HepG2 (cell line): ENCODE data around the gene CHST6. TPM values are rescaled to one million over a fixed set of nuclear protein-coding genes. Genes with fewer than 3 reads are reported as not detected.
A peak's percentile ranks its signal among the peaks of the same experiment; 100 is the strongest.

ENCODE experiments used
- CEBPZ ChIP-seq: IDR thresholded peaks from 2 replicates; pipeline ENCODE4 v1.6.1; 2012; ENCODE audit warnings: low read length, improper control_type of control experiment
- NFKBIZ ChIP-seq: IDR thresholded peaks from 2 replicates; pipeline ENCODE4 v1.6.1; 2018; ENCODE audit warnings: missing genetic modification reagents, missing compliant biosample characterization
- PRPF4 ChIP-seq: fragments of 200-400 bp; formaldehyde crosslinking; IDR thresholded peaks from 2 replicates; pipeline ENCODE4 v1.6.1; 2016; ENCODE audit warnings: low read length, low read depth; ENCODE audit not compliant: poor library complexity, severe bottlenecking
- ZNF18 ChIP-seq: sonication (generic); formaldehyde crosslinking; IDR thresholded peaks from 2 replicates; pipeline ENCODE4 v1.8.0; 2022; ENCODE audit warnings: mild to moderate bottlenecking, missing genetic modification reagents; ENCODE audit not compliant: insufficient replicate concordance
- ZNF24 ChIP-seq: fragments of 450-650 bp; IDR thresholded peaks from 2 replicates; pipeline ENCODE4 v1.6.1; 2017; ENCODE audit warnings: antibody characterized with exemption, mild to moderate bottlenecking
- ZNF34 ChIP-seq: sonication (generic); formaldehyde crosslinking; IDR thresholded peaks from 2 replicates; pipeline ENCODE4 v1.4.0; 2020; ENCODE audit warnings: mild to moderate bottlenecking, missing genetic modification reagents, borderline replicate concordance
- ZNF557 ChIP-seq: sonication (generic); formaldehyde crosslinking; IDR thresholded peaks from 2 replicates; pipeline ENCODE4 v1.4.0; 2020; ENCODE audit warnings: missing genetic modification reagents
- ZNF646 ChIP-seq: sonication (generic); formaldehyde crosslinking; IDR thresholded peaks from 2 replicates; pipeline ENCODE4 v1.9.0; 2021; ENCODE audit warnings: mild to moderate bottlenecking, missing genetic modification reagents
- ZNF891 ChIP-seq: sonication (generic); formaldehyde crosslinking; IDR thresholded peaks from 2 replicates; pipeline ENCODE4 v1.5.0; 2020; ENCODE audit warnings: mild to moderate bottlenecking, missing genetic modification reagents
- polyA plus RNA-seq, 8 experiments: library from polyadenylated mRNA; depleted of rRNA in 3 of 8; stranded (reverse) in 7 of 8; unstranded in 1 of 8; fragments of >200 nt; fragmentation: Illumina TruSeq in 4 of 8; extraction: Trizol in 4 of 8; gene quantifications; 2 replicates each; pipeline versions ENCODE4 v1.2.1 to v1.2.3, GENCODE V29; 2011 to 2016; ENCODE audit warnings: low read depth in 4 of 8, missing spikeins in 1 of 8, mixed read lengths in 1 of 8; ENCODE audit not compliant: insufficient read depth in 1 of 8
- total RNA-seq, 5 experiments: library from RNA; depleted of rRNA; stranded (reverse); fragments of >200 nt; fragmentation: Illumina TruSeq; extraction: Trizol; gene quantifications; 2 replicates each; pipeline ENCODE4 v1.2.3, GENCODE V29; 2016; ENCODE audit warnings: low read depth in 1 of 5

CHST6 gene
- total and polyA plus RNA-seq, 2 of the 13 experiments (the other 11 are each of a cell fraction or from before 2014, with no cell fraction given): 0.18 to 0.91 TPM

- no peak for TF ChIP-seq ZNF24
- TF ChIP-seq CEBPZ: no peak
- no peak for TF ChIP-seq ZNF646 (CRISPR knock-in tag)
- TF ChIP-seq ZNF34 (CRISPR knock-in tag): 0 out of 2 replicates have a peak, but pooled peaks have one; percentile 64
- TF ChIP-seq ZNF557 (CRISPR knock-in tag): no peak
- no peak for TF ChIP-seq PRPF4
- peak; percentile 88 for TF ChIP-seq ZNF18 (CRISPR knock-in tag)
- TF ChIP-seq NFKBIZ (CRISPR knock-in tag): 0 out of 2 replicates have a peak, but pooled peaks have one; percentile 22
- TF ChIP-seq ZNF891: peak; percentile 99
These were observed 62.2 kb downstream of the CHST6 start, which contains the start of gene CFDP1 (continued) for GRCh38 chr16:75432828-75433731.
